ENCODE data around the gene UQCRQ.

- TF ChIP-seq POLR2A (IDR thresholded peaks at IDR 0.05; ENCODE audit: low read depth, low read length) (no peak), POLR2AphosphoS5 (IDR thresholded peaks at IDR 0.05; ENCODE audit: low read depth, low read length) (no peak), TAF1 (IDR thresholded peaks at IDR 0.05; ENCODE audit: borderline replicate concordance, low read depth, low read length) (no peak)
Measured at GRCh38 chr5:132895719-132896305, 29.4 kb downstream of the UQCRQ start.
